ENCODE results near the gene HIBADH.

Gene HIBADH

GRCh38 chr7:27564881-27565482 lies 97.7 kb downstream of the HIBADH start:
- Histone ChIP-seq H3K4me3 (replicated peaks; ENCODE audit: low read depth, low read length) (no peak overlapping the region), H3K27me3 (replicated peaks; ENCODE audit: control insufficient read depth, insufficient read depth, low read length) (no peaks in the 10 kb centered on the region), H3K36me3 (ENCODE audit: control insufficient read depth, insufficient read depth, low read length) (no peaks in the 10 kb centered on the region)
- no peak for DNase-seq (ENCODE audit: extremely low read depth, insufficient read length)
- no peak for TF ChIP-seq CTCF (IDR thresholded peaks at IDR 0.05; ENCODE audit: insufficient read depth, low read length, poor library complexity, severe bottlenecking)

GRCh38 chr7:27560706-27561235 lies 101.9 kb downstream of the HIBADH start:
- TF ChIP-seq CTCF (IDR thresholded peaks at IDR 0.05; ENCODE audit: insufficient read depth, low read length, poor library complexity, severe bottlenecking), result no peak
- DNase-seq (ENCODE audit: extremely low read depth, insufficient read length), result no peak
- H3K36me3 ChIP-seq (ENCODE audit: control insufficient read depth, insufficient read depth, low read length), result no peaks in the 10 kb centered on the region
- H3K4me3 ChIP-seq (replicated peaks; ENCODE audit: low read depth, low read length), result no peak overlapping the region
- no peaks in the 10 kb centered on the region for H3K27me3 ChIP-seq (replicated peaks; ENCODE audit: control insufficient read depth, insufficient read depth, low read length)

- Histone ChIP-seq H3K4me3 (replicated peaks; ENCODE audit: low read depth, low read length) (no peak overlapping the region), H3K36me3 (ENCODE audit: control insufficient read depth, insufficient read depth, low read length) (no peaks in the 10 kb centered on the region), H3K27me3 (replicated peaks; ENCODE audit: control insufficient read depth, insufficient read depth, low read length) (no peaks in the 10 kb centered on the region)
- no peak for DNase-seq (ENCODE audit: extremely low read depth, insufficient read length)
- no peak for TF ChIP-seq CTCF (IDR thresholded peaks at IDR 0.05; ENCODE audit: insufficient read depth, low read length, poor library complexity, severe bottlenecking)
These were observed 107.0 kb downstream of the HIBADH start for GRCh38 chr7:27555670-27556069.

- no peak overlapping the region for H3K4me3 ChIP-seq (replicated peaks; ENCODE audit: low read depth, low read length)
- no peak for TF ChIP-seq CTCF (IDR thresholded peaks at IDR 0.05; ENCODE audit: insufficient read depth, low read length, poor library complexity, severe bottlenecking)
- no peaks in the 10 kb centered on the region for H3K27me3 ChIP-seq (replicated peaks; ENCODE audit: control insufficient read depth, insufficient read depth, low read length)
- no peaks in the 10 kb centered on the region for H3K36me3 ChIP-seq (ENCODE audit: control insufficient read depth, insufficient read depth, low read length)
- no peak for DNase-seq (ENCODE audit: extremely low read depth, insufficient read length)
These were observed 107.9 kb downstream of the HIBADH start for GRCh38 chr7:27554826-27555225.

- no peak for TF ChIP-seq CTCF (IDR thresholded peaks at IDR 0.05; ENCODE audit: insufficient read depth, low read length, poor library complexity, severe bottlenecking)
- Histone ChIP-seq H3K36me3 (ENCODE audit: control insufficient read depth, insufficient read depth, low read length) (no peaks in the 10 kb centered on the region), H3K27me3 (replicated peaks; ENCODE audit: control insufficient read depth, insufficient read depth, low read length) (no peaks in the 10 kb centered on the region), H3K4me3 (replicated peaks; ENCODE audit: low read depth, low read length) (no peak overlapping the region)
- DNase-seq (ENCODE audit: extremely low read depth, insufficient read length), result no peak
These were observed 109.4 kb downstream of the HIBADH start for GRCh38 chr7:27553273-27553672.

Data from GM06990 (cell line).